Stimulated activated CD4-positive, alpha-beta T cell treated with anti-CD3 and anti-CD28 coated beads, Interleukin-1b, Interleukin-23, amount 100 ng/mL, for 1 hour (primary cell): ENCODE measurements around the gene ODF2.

Experiments used
- DNase-seq, 2 donors: peaks; one replicate each; pipeline ENCODE4 v3.0.0-alpha.2; 2020; ENCODE audit warnings: low read depth in 2 of 2

The ODF2 gene

GRCh38 chr9:128528445-128529160, 72.8 kb downstream of the ODF2 start:
- DNase-seq = no peak

- DNase-seq = no peak
Observed at GRCh38 chr9:128529191-128529590, 73.4 kb downstream of the ODF2 start.

DNA sequence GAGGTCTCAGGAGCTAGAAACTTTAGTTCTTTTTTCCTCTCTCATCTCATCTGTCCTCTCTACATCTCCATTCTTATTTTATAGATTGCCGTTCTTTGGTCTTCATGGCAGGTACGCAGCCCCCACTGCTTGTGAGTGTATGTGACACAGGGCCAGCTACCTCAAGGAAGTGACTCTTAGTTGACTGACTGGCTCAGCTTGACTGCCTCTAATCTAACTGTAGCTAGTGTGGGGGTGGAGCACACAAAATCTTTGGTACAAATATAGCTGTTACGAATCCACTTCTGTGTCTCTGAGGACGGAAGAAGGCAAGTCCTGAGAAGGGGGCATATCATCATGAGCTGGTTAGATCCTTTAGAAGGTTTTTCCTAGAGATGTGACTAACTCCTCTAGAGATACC, 76.8 kb downstream of the ODF2 start:
- DNase-seq = no peak

- no peak for DNase-seq
Observed at GRCh38 chr9:128540634-128541360, 85.0 kb downstream of the ODF2 start.

- DNase-seq = no peak
Observed at GRCh38 chr9:128546504-128546903, 90.7 kb downstream of the ODF2 start.

- DNase-seq = no peak
Observed at GRCh38 chr9:128548876-128549275, 93.1 kb downstream of the ODF2 start.

DNA sequence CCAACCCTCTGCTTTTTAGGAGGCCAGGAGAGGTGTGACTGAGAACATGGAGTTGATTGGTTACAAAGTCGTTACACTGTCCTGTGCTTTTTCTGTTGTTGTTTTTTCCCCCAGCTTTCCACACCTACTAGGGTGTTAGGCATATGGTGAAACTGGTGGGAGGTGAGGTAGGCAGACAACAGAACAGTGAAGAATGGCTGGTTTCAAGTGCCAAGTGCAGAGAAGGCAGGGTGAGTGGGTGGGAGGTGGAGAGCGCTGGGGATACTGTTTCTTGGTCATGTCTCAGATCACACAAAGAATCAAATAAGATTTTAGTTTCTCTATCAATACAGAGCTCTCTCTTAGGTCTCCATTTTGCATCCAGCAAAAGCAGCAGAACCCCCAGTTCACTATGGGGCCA, 94.4 kb downstream of the ODF2 start:
- DNase-seq = no peak
